ENCODE measurements around the gene PGM1. TPM values are rescaled to one million over a fixed set of nuclear protein-coding genes. Genes with fewer than 3 reads are reported as not detected.

Gene PGM1
- total and polyA plus RNA-seq, 9 of the 15 experiments (the other 6 are each of a cell fraction or from before 2014, with no cell fraction given): 0.03 to 0.31 (median 0.09) TPM; not detected in 5

GRCh38 chr1:63617450-63617849 is 24.2 kb downstream of the PGM1 start (continued):
- TF ChIP-seq CCNT2 (IDR thresholded peaks at IDR 0.05; ENCODE audit: borderline replicate concordance, extremely low read depth, insufficient read length, low read depth, low read length) (no peak), STAT6 (CRISPR knock-in tag; IDR thresholded peaks at IDR 0.05) (no peak), LCOR (CRISPR knock-in tag; IDR thresholded peaks at IDR 0.05) (no peak), JUNB (CRISPR knock-in tag; conservative IDR thresholded peaks at IDR 0.05) (no peak), NRF1 (conservative IDR thresholded peaks at IDR 0.05 in 1 of 2, IDR thresholded peaks at IDR 0.05 in 1 of 2) (no peak), MBD1 (CRISPR knock-in tag; IDR thresholded peaks at IDR 0.05) (no peak), BACH1 (tag; IDR thresholded peaks at IDR 0.05) (no peak)
- TF ChIP-seq, protein P1, sequence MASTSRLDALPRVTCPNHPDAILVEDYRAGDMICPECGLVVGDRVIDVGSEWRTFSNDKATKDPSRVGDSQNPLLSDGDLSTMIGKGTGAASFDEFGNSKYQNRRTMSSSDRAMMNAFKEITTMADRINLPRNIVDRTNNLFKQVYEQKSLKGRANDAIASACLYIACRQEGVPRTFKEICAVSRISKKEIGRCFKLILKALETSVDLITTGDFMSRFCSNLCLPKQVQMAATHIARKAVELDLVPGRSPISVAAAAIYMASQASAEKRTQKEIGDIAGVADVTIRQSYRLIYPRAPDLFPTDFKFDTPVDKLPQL (IDR thresholded peaks at IDR 0.05; ENCODE audit: extremely low read depth, insufficient read length): no peak

All from K562 (cell line).